Measurements from ENCODE around the gene CALN1.

DNA sequence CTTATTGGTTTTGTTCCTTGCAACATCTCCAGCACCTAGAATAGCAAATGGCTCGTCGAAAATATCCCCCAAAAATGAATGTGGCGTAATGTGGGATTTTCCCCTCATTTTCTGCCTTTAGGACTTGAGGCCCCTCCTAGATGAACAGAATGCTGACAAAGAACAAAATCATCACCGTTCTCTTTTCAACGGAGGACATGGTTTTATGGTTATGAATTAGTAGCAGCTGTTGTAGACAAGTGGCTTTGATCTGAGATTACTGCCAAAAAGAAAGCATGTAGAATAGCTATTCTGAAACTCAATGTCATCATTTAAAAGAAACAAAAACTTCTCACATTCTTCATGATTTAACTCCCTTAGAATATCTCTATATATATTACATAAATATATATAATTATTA lies 17.2 kb upstream of the CALN1 start:
- TF ChIP-seq, protein P1, sequence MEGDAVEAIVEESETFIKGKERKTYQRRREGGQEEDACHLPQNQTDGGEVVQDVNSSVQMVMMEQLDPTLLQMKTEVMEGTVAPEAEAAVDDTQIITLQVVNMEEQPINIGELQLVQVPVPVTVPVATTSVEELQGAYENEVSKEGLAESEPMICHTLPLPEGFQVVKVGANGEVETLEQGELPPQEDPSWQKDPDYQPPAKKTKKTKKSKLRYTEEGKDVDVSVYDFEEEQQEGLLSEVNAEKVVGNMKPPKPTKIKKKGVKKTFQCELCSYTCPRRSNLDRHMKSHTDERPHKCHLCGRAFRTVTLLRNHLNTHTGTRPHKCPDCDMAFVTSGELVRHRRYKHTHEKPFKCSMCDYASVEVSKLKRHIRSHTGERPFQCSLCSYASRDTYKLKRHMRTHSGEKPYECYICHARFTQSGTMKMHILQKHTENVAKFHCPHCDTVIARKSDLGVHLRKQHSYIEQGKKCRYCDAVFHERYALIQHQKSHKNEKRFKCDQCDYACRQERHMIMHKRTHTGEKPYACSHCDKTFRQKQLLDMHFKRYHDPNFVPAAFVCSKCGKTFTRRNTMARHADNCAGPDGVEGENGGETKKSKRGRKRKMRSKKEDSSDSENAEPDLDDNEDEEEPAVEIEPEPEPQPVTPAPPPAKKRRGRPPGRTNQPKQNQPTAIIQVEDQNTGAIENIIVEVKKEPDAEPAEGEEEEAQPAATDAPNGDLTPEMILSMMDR (IDR thresholded peaks at IDR 0.05), result no peak
- TF ChIP-seq EP300 (IDR thresholded peaks at IDR 0.05), result no peak
- TF ChIP-seq POLR2AphosphoS5 (IDR thresholded peaks at IDR 0.05), result no peak

All from gastroesophageal sphincter (tissue), 3 donors.